ENCODE data around the gene INPP5D. TPM values are rescaled to one million over a fixed set of nuclear protein-coding genes. Genes with fewer than 3 reads are reported as not detected.

INPP5D gene
- total RNA-seq, 1 experiment from 2014 or later, result 2.3 TPM

- H3K4me3 ChIP-seq (ENCODE audit: low read depth, low read length, poor library complexity, severe bottlenecking), result no peak overlapping the region
- H3K4me1 ChIP-seq (ENCODE audit: insufficient read depth, low read length, poor library complexity, severe bottlenecking), result no peaks in the 10 kb centered on the region
- no peaks in the 10 kb centered on the region for H3K9me3 ChIP-seq (ENCODE audit: low read depth, low read length, poor library complexity, severe bottlenecking)
- H3K36me3 ChIP-seq (ENCODE audit: insufficient read depth, low read length, poor library complexity, severe bottlenecking), result no peaks in the 10 kb centered on the region
- ChIA-PET CTCF (no interaction called here), POLR2A (ENCODE audit: low non-redundant PET) (no interaction called here)
- H3K27me3 ChIP-seq (replicated peaks; ENCODE audit: insufficient read depth, low read depth, low read length, poor library complexity), result no peaks in the 10 kb centered on the region
- intact Hi-C loops (cut with micrococcal nuclease; ENCODE audit: unreplicated experiment), result no loop called here
- no peak overlapping the region for H3K27ac ChIP-seq (ENCODE audit: low read depth, low read length, poor library complexity, severe bottlenecking)
- no peak for DNase-seq (ENCODE audit: low spot score)
- BruUV-seq (replicated peaks), result no TSS peak
- TF ChIP-seq, protein P1, sequence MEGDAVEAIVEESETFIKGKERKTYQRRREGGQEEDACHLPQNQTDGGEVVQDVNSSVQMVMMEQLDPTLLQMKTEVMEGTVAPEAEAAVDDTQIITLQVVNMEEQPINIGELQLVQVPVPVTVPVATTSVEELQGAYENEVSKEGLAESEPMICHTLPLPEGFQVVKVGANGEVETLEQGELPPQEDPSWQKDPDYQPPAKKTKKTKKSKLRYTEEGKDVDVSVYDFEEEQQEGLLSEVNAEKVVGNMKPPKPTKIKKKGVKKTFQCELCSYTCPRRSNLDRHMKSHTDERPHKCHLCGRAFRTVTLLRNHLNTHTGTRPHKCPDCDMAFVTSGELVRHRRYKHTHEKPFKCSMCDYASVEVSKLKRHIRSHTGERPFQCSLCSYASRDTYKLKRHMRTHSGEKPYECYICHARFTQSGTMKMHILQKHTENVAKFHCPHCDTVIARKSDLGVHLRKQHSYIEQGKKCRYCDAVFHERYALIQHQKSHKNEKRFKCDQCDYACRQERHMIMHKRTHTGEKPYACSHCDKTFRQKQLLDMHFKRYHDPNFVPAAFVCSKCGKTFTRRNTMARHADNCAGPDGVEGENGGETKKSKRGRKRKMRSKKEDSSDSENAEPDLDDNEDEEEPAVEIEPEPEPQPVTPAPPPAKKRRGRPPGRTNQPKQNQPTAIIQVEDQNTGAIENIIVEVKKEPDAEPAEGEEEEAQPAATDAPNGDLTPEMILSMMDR (conservative IDR thresholded peaks at IDR 0.05; ENCODE audit: low read depth, low read length), result no peak
- no peak for TF ChIP-seq EZH2 (IDR thresholded peaks at IDR 0.05; ENCODE audit: borderline replicate concordance, low read depth, low read length, poor library complexity, severe bottlenecking)
These were observed 45.2 kb downstream of the INPP5D start for GRCh38 chr2:233105156-233105895.

DNA sequence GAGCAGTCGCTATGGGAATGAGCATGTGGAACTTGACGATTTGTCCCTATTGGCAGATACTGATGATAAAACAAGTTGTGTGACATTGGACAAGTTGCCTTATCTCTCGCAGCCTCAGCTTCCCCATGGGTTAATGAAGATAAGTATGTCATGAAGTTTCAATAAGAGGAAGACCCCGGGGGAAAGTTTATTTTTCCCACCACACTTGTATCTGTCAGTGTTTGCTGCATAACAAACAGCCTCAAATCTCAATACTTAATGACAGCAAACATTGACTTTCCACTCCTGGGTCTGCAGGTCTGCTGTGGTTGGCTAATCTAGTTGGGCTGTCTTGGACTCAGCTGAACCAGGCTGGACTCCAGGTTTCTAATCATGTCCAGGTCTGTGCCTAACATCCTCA lies 45.8 kb downstream of the INPP5D start:
- BruUV-seq (replicated peaks), result no TSS peak
- intact Hi-C loops (cut with micrococcal nuclease; ENCODE audit: unreplicated experiment), result no loop called here
- Histone ChIP-seq H3K27ac (ENCODE audit: low read depth, low read length, poor library complexity, severe bottlenecking) (no peak overlapping the region), H3K4me3 (ENCODE audit: low read depth, low read length, poor library complexity, severe bottlenecking) (no peak overlapping the region), H3K4me1 (ENCODE audit: insufficient read depth, low read length, poor library complexity, severe bottlenecking) (no peaks in the 10 kb centered on the region), H3K9me3 (ENCODE audit: low read depth, low read length, poor library complexity, severe bottlenecking) (no peaks in the 10 kb centered on the region), H3K36me3 (ENCODE audit: insufficient read depth, low read length, poor library complexity, severe bottlenecking) (no peaks in the 10 kb centered on the region), H3K27me3 (replicated peaks; ENCODE audit: insufficient read depth, low read depth, low read length, poor library complexity) (no peaks in the 10 kb centered on the region)
- CTCF ChIA-PET, result no interaction called here
- DNase-seq (ENCODE audit: low spot score), result no peak
- POLR2A ChIA-PET (ENCODE audit: low non-redundant PET), result no interaction called here
- no peak for TF ChIP-seq EZH2 (IDR thresholded peaks at IDR 0.05; ENCODE audit: borderline replicate concordance, low read depth, low read length, poor library complexity, severe bottlenecking)
- TF ChIP-seq, protein P1 (conservative IDR thresholded peaks at IDR 0.05; ENCODE audit: low read depth, low read length), result no peak

DNA sequence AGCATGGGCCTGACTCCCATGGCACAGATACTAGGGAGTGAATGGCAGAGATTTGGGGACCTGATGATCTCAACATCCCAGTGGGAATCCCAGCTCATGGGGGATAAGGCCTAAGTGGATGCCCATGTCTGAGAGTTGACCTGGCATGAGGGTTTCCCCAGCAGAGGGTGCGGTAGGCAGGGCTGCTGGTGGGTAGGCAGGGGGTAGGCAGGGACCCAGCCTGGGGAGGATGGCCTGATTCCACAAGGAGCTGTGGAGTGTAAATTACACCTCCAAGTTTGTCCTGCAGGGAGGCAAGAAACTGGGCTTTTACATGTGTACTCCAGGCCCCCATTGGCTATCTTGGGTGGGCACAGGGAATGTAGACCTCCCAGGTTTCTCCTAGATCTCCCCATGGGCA lies 46.9 kb downstream of the INPP5D start:
- no peaks in the 10 kb centered on the region for H3K9me3 ChIP-seq (ENCODE audit: low read depth, low read length, poor library complexity, severe bottlenecking)
- intact Hi-C loops (cut with micrococcal nuclease; ENCODE audit: unreplicated experiment), result no loop called here
- TF ChIP-seq, protein P1 (conservative IDR thresholded peaks at IDR 0.05; ENCODE audit: low read depth, low read length), result no peak
- no peak for TF ChIP-seq EZH2 (IDR thresholded peaks at IDR 0.05; ENCODE audit: borderline replicate concordance, low read depth, low read length, poor library complexity, severe bottlenecking)
- BruUV-seq (replicated peaks), result no TSS peak
- CTCF ChIA-PET, result no interaction called here
- H3K4me1 ChIP-seq (ENCODE audit: insufficient read depth, low read length, poor library complexity, severe bottlenecking), result no peaks in the 10 kb centered on the region
- no peak overlapping the region for H3K27ac ChIP-seq (ENCODE audit: low read depth, low read length, poor library complexity, severe bottlenecking)
- H3K27me3 ChIP-seq (replicated peaks; ENCODE audit: insufficient read depth, low read depth, low read length, poor library complexity), result no peaks in the 10 kb centered on the region
- no peaks in the 10 kb centered on the region for H3K36me3 ChIP-seq (ENCODE audit: insufficient read depth, low read length, poor library complexity, severe bottlenecking)
- POLR2A ChIA-PET (ENCODE audit: low non-redundant PET), result no interaction called here
- DNase-seq (ENCODE audit: low spot score), result no peak
- no peak overlapping the region for H3K4me3 ChIP-seq (ENCODE audit: low read depth, low read length, poor library complexity, severe bottlenecking)

Data from A673 (cell line).